HEK293T (cell line): ENCODE measurements around the gene ZNF609.

Experiments
- ELF4 ChIP-seq: fragments of 450-650 bp; IDR thresholded peaks from 2 replicates; pipeline ENCODE4 v1.6.1; 2017; ENCODE audit warnings: antibody characterized with exemption
- FOXM1 ChIP-seq: fragments of 450-650 bp; IDR thresholded peaks from 2 replicates; pipeline ENCODE4 v1.6.1; 2017; ENCODE audit warnings: mild to moderate bottlenecking, borderline replicate concordance
- PKNOX1 ChIP-seq: fragments of 450-650 bp; IDR thresholded peaks from 2 replicates; pipeline ENCODE4 v1.6.1; 2016
- SUZ12 ChIP-seq: fragments of 450-650 bp; IDR thresholded peaks from 2 replicates; pipeline ENCODE4 v1.6.1; 2016; ENCODE audit warnings: mild to moderate bottlenecking
- ZNF384 ChIP-seq: fragments of 450-650 bp; IDR thresholded peaks from 2 replicates; pipeline ENCODE4 v1.6.1; 2016

- TF ChIP-seq FOXM1, result no peak
- TF ChIP-seq PKNOX1, result no peak
- no peak for TF ChIP-seq SUZ12
- no peak for TF ChIP-seq ZNF384
- TF ChIP-seq ELF4, result no peak
These were observed 644 bp downstream of the ZNF609 start for GRCh38 chr15:64460724-64461720.
